HCT116 (cell line): ENCODE data around the gene CHN1. TPM values are rescaled to one million over a fixed set of nuclear protein-coding genes. Genes with fewer than 3 reads are reported as not detected.

Source experiments
- ATAC-seq: fragments of 200-7000 bp; cut with Tn5 transposase; 2 replicates; pipeline ENCODE4 v1.9.1; 2020; ENCODE audit warnings: mild to moderate bottlenecking, moderate library complexity
- BruUV-seq: library from RNA; stranded (reverse); fragments of 400-500 nt; replicated peaks from 2 replicates; lab custom pipeline; 2021; lab: Mats Ljungman, UMichigan
- CTCF ChIA-PET: fragments of 300-600 bp; sonication (Branson Sonifier 250); formaldehyde crosslinking; loops from one replicate; lab custom pipeline; 2021; ENCODE audit warnings: antibody characterized with exemption; lab: Charles Lee
- POLR2A ChIA-PET: fragments of 300-600, 350-600 bp; sonication (Branson Sonifier 250); formaldehyde crosslinking; loops from one replicate; lab custom pipeline; 2021; ENCODE audit warnings: antibody characterized with exemption; lab: Charles Lee
- RAD21 ChIA-PET, 2 experiments: fragments of 300-600 bp; sonication (Branson Sonifier 250); formaldehyde crosslinking; loops; one replicate each; lab custom pipeline; 2023; ENCODE audit warnings: low total read pairs in 2 of 2; ENCODE audit not compliant: uncharacterized antibody in 2 of 2, unreplicated experiment in 2 of 2, low non-redundant PET in 1 of 2; lab: Charles Lee
- DNase-seq: peaks from one replicate; pipeline ENCODE4 v3.0.0-alpha.2; 2010; ENCODE audit warnings: low read depth, low spot score
- H2AFZ ChIP-seq: fragments of 200-600 bp; shearing (Covaris generic), sonication (generic); 2 replicates; pipeline ENCODE4 v1.6.1; 2017; ENCODE audit warnings: low read depth, mixed run types, mixed read lengths, antibody characterized with exemption, low read length; ENCODE audit not compliant: poor library complexity, severe bottlenecking
- H3K27ac ChIP-seq: 2 replicates; pipeline ENCODE4 v1.5.1; 2012; ENCODE audit warnings: low read depth, low read length
- H3K27me3 ChIP-seq: fragments of 200-600 bp; sonication (generic); 2 replicates; pipeline ENCODE4 v1.6.1; 2016; ENCODE audit warnings: mixed run types, low read length, mixed read lengths; ENCODE audit not compliant: insufficient read depth
- H3K36me3 ChIP-seq, 2 experiments: fragments of 200-500 bp in 1 of 2; fragments of 200-600 bp in 1 of 2; sonication (Bioruptor generic) in 1 of 2; sonication (generic) in 1 of 2; 2 replicates each; pipeline versions ENCODE4 v1.5.1 to v1.6.1; 2014 to 2016; ENCODE audit warnings: low read length in 2 of 2, inconsistent platforms in 1 of 2, mixed read lengths in 1 of 2, mixed run types in 1 of 2; ENCODE audit not compliant: insufficient read depth in 2 of 2, control insufficient read depth in 1 of 2
- H3K4me1 ChIP-seq, 2 experiments: fragments of 200-600 bp in 1 of 2; sonication (generic) in 1 of 2; 2 replicates each; pipeline versions ENCODE4 v1.5.1 to v1.6.1; 2012 to 2017; ENCODE audit warnings: low read length in 2 of 2, inconsistent platforms in 1 of 2, mild to moderate bottlenecking in 1 of 2, mixed read lengths in 1 of 2, mixed run types in 1 of 2, moderate library complexity in 1 of 2; ENCODE audit not compliant: insufficient read depth in 2 of 2, control insufficient read depth in 1 of 2
- H3K4me2 ChIP-seq: fragments of 200-600 bp; sonication (generic); 2 replicates; pipeline ENCODE4 v1.6.1; 2017; ENCODE audit warnings: mixed run types, low read length, mixed read lengths
- H3K4me3 ChIP-seq, 2 experiments: fragments of 200-600 bp in 1 of 2; sonication (generic) in 1 of 2; replicated peaks in 1 of 2; 2 replicates each; pipeline ENCODE4 v1.5.1; 2011 to 2016; ENCODE audit warnings: low read length in 2 of 2, control low read depth in 1 of 2, low read depth in 1 of 2, mild to moderate bottlenecking in 1 of 2, mixed read lengths in 1 of 2, mixed run types in 1 of 2
- H3K79me2 ChIP-seq: fragments of 200-600 bp; sonication (generic); 2 replicates; pipeline ENCODE4 v1.6.1; 2017; ENCODE audit warnings: mild to moderate bottlenecking, mixed run types, low read length, moderate library complexity, mixed read lengths; ENCODE audit not compliant: insufficient read depth
- H3K9ac ChIP-seq: fragments of 200-600 bp; sonication (generic); 2 replicates; pipeline ENCODE4 v1.6.1; 2016; ENCODE audit warnings: low read length, mixed read lengths
- H3K9me2 ChIP-seq: fragments of 200-600 bp; sonication (generic), shearing (Covaris generic); 2 replicates; pipeline ENCODE4 v1.6.1; 2017; ENCODE audit warnings: mixed run types, mild to moderate bottlenecking, moderate library complexity; ENCODE audit not compliant: insufficient read depth
- H3K9me3 ChIP-seq, 2 experiments: fragments of 200-500 bp in 1 of 2; fragments of 200-600 bp in 1 of 2; sonication (Bioruptor generic) in 1 of 2; sonication (generic) in 1 of 2; 2 replicates each; pipeline ENCODE4 v1.6.1; 2014 to 2017; ENCODE audit warnings: low read length in 2 of 2, mixed read lengths in 2 of 2, inconsistent platforms in 1 of 2, low read depth in 1 of 2, mild to moderate bottlenecking in 1 of 2, mixed run types in 1 of 2, moderate library complexity in 1 of 2; ENCODE audit not compliant: control insufficient read depth in 1 of 2, insufficient read depth in 1 of 2
- H4K20me1 ChIP-seq: fragments of 200-600 bp; sonication (generic), shearing (Covaris generic); 2 replicates; pipeline ENCODE4 v1.6.1; 2017; ENCODE audit warnings: mixed run types, mild to moderate bottlenecking, moderate library complexity; ENCODE audit not compliant: insufficient read depth
- CEBPB ChIP-seq: IDR thresholded peaks from 2 replicates; pipeline ENCODE4 v1.6.1; 2012; ENCODE audit warnings: low read depth
- CTCF ChIP-seq, 3 experiments: fragments of 200-600 bp in 1 of 3; sonication (generic) in 1 of 3; IDR thresholded peaks in 2 of 3; conservative IDR thresholded peaks in 1 of 3; 2 replicates each; pipeline ENCODE4 v1.5.1; 2012 to 2017; ENCODE audit warnings: low read depth in 2 of 3, low read length in 2 of 3, antibody characterized with exemption in 1 of 3, borderline replicate concordance in 1 of 3, control low read depth in 1 of 3, mild to moderate bottlenecking in 1 of 3, mixed read lengths in 1 of 3, mixed run types in 1 of 3, moderate library complexity in 1 of 3; ENCODE audit not compliant: insufficient read depth in 1 of 3
- ELF1 ChIP-seq: IDR thresholded peaks from 2 replicates; pipeline ENCODE4 v1.6.1; 2012; ENCODE audit warnings: low read depth, borderline replicate concordance
- EZH2 ChIP-seq: fragments of 200-600 bp; sonication (generic); IDR thresholded peaks from 2 replicates; pipeline ENCODE4 v1.6.1; 2017; ENCODE audit warnings: antibody characterized with exemption, mixed run types
- POLR2AphosphoS5 ChIP-seq: IDR thresholded peaks from 2 replicates; pipeline ENCODE4 v1.6.1; 2011; ENCODE audit warnings: mild to moderate bottlenecking, low read depth, low read length, moderate library complexity
- RAD21 ChIP-seq: IDR thresholded peaks from 2 replicates; pipeline ENCODE4 v1.6.1; 2012; ENCODE audit warnings: low read depth, mild to moderate bottlenecking
- REST ChIP-seq: IDR thresholded peaks from 2 replicates; pipeline ENCODE4 v1.6.1; 2012; ENCODE audit warnings: low read depth
- SIN3A ChIP-seq: IDR thresholded peaks from 2 replicates; pipeline ENCODE4 v1.6.1; 2012; ENCODE audit warnings: low read depth
- SP1 ChIP-seq: IDR thresholded peaks from 2 replicates; pipeline ENCODE4 v1.6.1; 2012; ENCODE audit warnings: low read depth
- SRF ChIP-seq: IDR thresholded peaks from 2 replicates; pipeline ENCODE4 v1.6.1; 2012; ENCODE audit warnings: low read depth
- ZBTB33 ChIP-seq: IDR thresholded peaks from 2 replicates; pipeline ENCODE4 v1.6.1; 2011; ENCODE audit warnings: mild to moderate bottlenecking, low read length, moderate library complexity; ENCODE audit not compliant: insufficient replicate concordance; ENCODE audit errors: extremely low read depth
- ZFX ChIP-seq: fragments of 450-650 bp; IDR thresholded peaks from 2 replicates; pipeline ENCODE4 v1.6.1; 2017
- ZNF274 ChIP-seq: fragments of 200-500 bp; sonication (Bioruptor generic); IDR thresholded peaks from 2 replicates; pipeline ENCODE4 v1.6.1; 2014; ENCODE audit warnings: mild to moderate bottlenecking, low read depth, low read length, inconsistent platforms
- intact Hi-C: fragments of 100-400 bp; cut with micrococcal nuclease; formaldehyde crosslinking; loops from 2 replicates; pipeline ENCODE4 v1.10.0; 2022
- total RNA-seq: library from RNA; stranded (reverse); gene quantifications from one replicate; pipeline ENCODE4 v1.2.1, GENCODE V29; 2021; ENCODE audit not compliant: unreplicated experiment

CHN1 gene
- total RNA-seq, 1 experiment from 2014 or later: 3.6 TPM

GRCh38 chr2:175030380-175031271 lies 25.4 kb upstream of the CHN1 start:
- Histone ChIP-seq H3K9me2 (no peaks in the 10 kb centered on the region), H3K4me3 (no peak overlapping the region), H3K4me2 (no peak overlapping the region), H3K9me3 (no peaks in the 10 kb centered on the region), H3K4me1 (no peaks in the 10 kb centered on the region), H3K36me3 (no peaks in the 10 kb centered on the region), H4K20me1 (no peaks in the 10 kb centered on the region), H3K9ac (no peak overlapping the region), H2AFZ (no peak overlapping the region), H3K79me2 (no peaks in the 10 kb centered on the region), H3K27ac (no peak overlapping the region), H3K27me3 (no peaks in the 10 kb centered on the region)
- no TSS peak for BruUV-seq
- intact Hi-C loops: loop anchor here (1.0 kb wide), 1 partner anchor 299 kb away; no protein-coding TSS in a partner anchor
- TF ChIP-seq SIN3A (no peak), CEBPB (peak; percentile 22; the same call in 1 of the 2 replicates), SRF (no peak), ZFX (no peak), EZH2 (no peak), ZNF274 (no peak), ZBTB33 (no peak), RAD21 (peak; percentile 72), REST (no peak), POLR2AphosphoS5 (no peak), SP1 (no peak), CTCF (IDR thresholded peaks at IDR 0.05 in 2 of 3, conservative IDR thresholded peaks at IDR 0.05 in 1 of 3; ENCODE audit: borderline replicate concordance in 1 of 3, insufficient read depth in 1 of 3, low read depth in 2 of 3, low read length in 2 of 3) (peak; percentile 44 to 58 (median 47); a peak in 4 of 6 replicates), ELF1 (no peak)
- ATAC-seq (peak; percentile 99), DNase-seq (peak; percentile 16)
- ChIA-PET CTCF (interaction anchor here (0.6 to 2.4 kb wide), 11 partner anchors 60 to 1066 kb away, joined by 3 to 19 read pairs (median 3); no protein-coding TSS in a partner anchor), POLR2A (no interaction called here), RAD21 (no interaction called here)
